ENCODE measurements around the gene SAMD11.
"Not testable (repeated sequence)": the region's sequence is repeated elsewhere in the genome, so short reads cannot be mapped to it uniquely, and the experiment has no call there.

The SAMD11 gene

GRCh38 chr1:982765-983436, 59.2 kb downstream of the SAMD11 start:
- no peak for DNase-seq (ENCODE audit: extremely low spot score)
- CTCF ChIA-PET, result interaction anchor here (1.1 to 5.8 kb wide), 17 partner anchors 9 to 268 kb away, joined by 3 to 54 read pairs (median 7); partner anchors contain the start of genes ISG15 and PLEKHN1
- POLR2A ChIA-PET, result no interaction called here
- TF ChIP-seq CTCF (IDR thresholded peaks at IDR 0.05; ENCODE audit: control extremely low read depth, extremely low read depth, low read depth, missing control alignments), result no peak

GRCh38 chr1:983798-984475, 60.2 kb downstream of the SAMD11 start:
- DNase-seq (ENCODE audit: extremely low spot score), result peak; percentile 85
- TF ChIP-seq CTCF (IDR thresholded peaks at IDR 0.05; ENCODE audit: control extremely low read depth, extremely low read depth, low read depth, missing control alignments), result peak; percentile 85
- ChIA-PET CTCF (interaction anchor here (0.7 to 5.8 kb wide), 35 partner anchors 8 to 388 kb away, joined by 3 to 54 read pairs (median 4); partner anchors contain the start of genes ISG15 and TTLL10), POLR2A (no interaction called here)

DNA sequence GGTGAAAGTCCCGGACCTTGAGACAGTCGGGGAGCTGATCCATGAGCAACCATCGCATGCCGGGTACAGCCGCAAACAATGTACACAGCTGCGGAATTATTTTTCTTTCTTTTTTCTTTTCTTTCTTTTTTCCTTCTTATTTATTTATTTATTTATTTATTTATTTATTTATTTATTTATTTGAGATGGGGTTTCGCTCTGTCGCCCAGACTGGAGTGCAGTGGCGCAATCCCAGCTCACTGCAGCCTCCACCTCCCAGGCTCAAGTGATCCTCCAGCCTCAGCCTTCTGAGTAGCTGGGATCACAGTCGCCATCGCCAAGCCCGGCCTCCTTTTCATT, 60.7 kb downstream of the SAMD11 start:
- no peak for DNase-seq (ENCODE audit: extremely low spot score)
- ChIA-PET CTCF (interaction anchor here (0.7 to 5.8 kb wide), 27 partner anchors 8 to 387 kb away, joined by 3 to 54 read pairs (median 3); partner anchors contain the start of genes ISG15 and TTLL10), POLR2A (no interaction called here)
- TF ChIP-seq CTCF (IDR thresholded peaks at IDR 0.05; ENCODE audit: control extremely low read depth, extremely low read depth, low read depth, missing control alignments), result no peak

GRCh38 chr1:985126-985525, 61.4 kb downstream of the SAMD11 start:
- ChIA-PET POLR2A (no interaction called here), CTCF (interaction anchor here (0.8 to 5.8 kb wide), 21 partner anchors 9 to 386 kb away, joined by 3 to 54 read pairs (median 4); partner anchors contain the start of genes ISG15 and TTLL10)
- DNase-seq (ENCODE audit: extremely low spot score), result no peak
- TF ChIP-seq CTCF (IDR thresholded peaks at IDR 0.05; ENCODE audit: control extremely low read depth, extremely low read depth, low read depth, missing control alignments), result no peak

DNA sequence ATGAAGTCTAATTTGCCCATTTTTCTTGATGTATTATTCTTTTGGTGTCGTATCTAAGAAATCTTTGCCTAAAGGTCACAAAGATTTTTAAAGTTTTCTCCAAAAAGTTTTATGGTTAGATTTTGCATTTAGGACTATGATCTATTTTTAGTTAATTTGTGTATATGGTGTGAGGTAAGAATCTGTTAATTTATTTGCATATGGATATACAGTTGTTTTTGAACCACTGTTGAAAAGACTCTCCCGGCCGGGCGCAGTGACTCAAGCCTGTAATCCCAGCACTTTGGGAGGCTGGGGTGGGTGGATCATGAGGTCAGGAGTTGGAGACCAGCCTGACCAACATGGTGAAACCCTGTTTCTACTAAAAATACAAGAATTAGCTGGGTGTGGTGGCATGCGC, 64.3 kb downstream of the SAMD11 start:
- POLR2A ChIA-PET, result interaction anchor here (0.7 kb wide), 1 partner anchor 463 kb away, joined by 4 read pairs; no protein-coding TSS in a partner anchor
- CTCF ChIA-PET, result interaction anchor here (1.1 kb wide), 1 partner anchor 83 kb away, joined by 3 read pairs; no protein-coding TSS in a partner anchor
- not testable (repeated sequence) for DNase-seq (ENCODE audit: extremely low spot score)

DNA sequence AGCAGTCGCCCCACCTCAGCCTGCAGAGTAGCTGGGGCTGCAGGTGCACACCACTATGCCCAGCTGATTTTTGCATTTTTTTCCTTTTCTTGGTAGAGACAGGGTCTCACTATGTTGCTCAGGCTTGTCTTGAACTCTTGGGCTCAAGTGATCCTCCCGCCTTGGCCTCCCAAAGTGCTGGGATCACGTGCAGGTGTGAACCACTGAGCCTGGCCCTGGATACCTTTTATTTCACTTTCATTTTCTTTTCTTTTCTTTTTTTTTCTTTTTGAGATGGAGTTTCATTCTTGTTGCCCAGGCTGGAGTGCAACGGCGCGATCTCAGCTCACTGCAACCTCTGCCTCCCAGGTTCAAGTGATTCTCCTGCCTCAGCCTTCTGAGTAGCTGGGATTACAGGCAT, 67.6 kb downstream of the SAMD11 start:
- POLR2A ChIA-PET; DNase-seq (ENCODE audit: extremely low spot score): not testable (repeated sequence)
- CTCF ChIA-PET, result interaction anchor here (0.7 to 4.7 kb wide), 5 partner anchors 7 to 72 kb away, joined by 3 to 51 read pairs (median 7); partner anchors contain the start of genes ISG15 and PERM1

- DNase-seq (ENCODE audit: extremely low spot score), result no peak
- POLR2A ChIA-PET, result no interaction called here
- no peak for TF ChIP-seq CTCF (IDR thresholded peaks at IDR 0.05; ENCODE audit: control extremely low read depth, extremely low read depth, low read depth, missing control alignments)
- CTCF ChIA-PET, result interaction anchor here (0.7 to 4.7 kb wide), 6 partner anchors 8 to 122 kb away, joined by 3 to 51 read pairs (median 7); partner anchors contain the start of genes ISG15 and PERM1
These were observed 68.2 kb downstream of the SAMD11 start for GRCh38 chr1:991895-992294.
